GM12864 (cell line): ENCODE data around the gene WDR38.
A peak's percentile ranks its signal among the peaks of the same experiment; 100 is the strongest.

Source experiments
- DNase-seq: peaks from one replicate; pipeline ENCODE4 v3.0.0-alpha.2; 2011; ENCODE audit warnings: low read depth
- H3K4me3 ChIP-seq: 2 replicates; pipeline ENCODE4 v1.5.1; 2011; ENCODE audit warnings: mild to moderate bottlenecking, low read depth, low read length, control low read depth
- TF ChIP-seq, protein P1 (sequence below): IDR thresholded peaks from 2 replicates; pipeline ENCODE4 v1.5.1; 2011; ENCODE audit warnings: low read depth, mild to moderate bottlenecking, moderate library complexity, low read length, control low read depth, inconsistent platforms; ENCODE audit errors: missing control alignments

WDR38 gene

DNA sequence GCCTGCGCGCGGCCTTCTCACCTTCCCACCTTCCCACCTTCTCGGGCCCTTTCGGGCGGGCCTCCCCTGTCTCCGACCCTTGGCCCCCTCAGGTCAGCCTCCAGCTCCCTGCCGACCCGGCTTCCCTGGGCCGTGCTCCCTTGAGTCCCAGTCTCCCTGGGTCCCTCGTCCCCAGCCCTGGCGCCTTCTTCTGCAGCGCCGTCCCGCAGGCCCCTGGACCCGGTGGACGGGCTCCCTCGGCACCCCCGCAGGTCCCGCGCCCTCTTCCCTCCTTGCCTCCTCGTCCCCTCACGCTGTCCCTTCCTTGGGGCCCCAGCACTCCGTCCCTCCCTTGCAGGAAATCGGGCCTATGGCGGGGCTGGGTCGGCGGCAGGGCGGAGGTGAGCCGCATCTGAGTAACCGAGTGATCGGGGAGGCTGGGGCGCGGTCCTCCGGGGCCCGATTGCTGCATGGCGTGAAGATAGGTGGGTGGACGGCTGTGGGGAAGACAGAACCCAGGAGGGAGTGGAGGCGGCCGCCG lies 16.3 kb downstream of the WDR38 start:
- TF ChIP-seq, protein P1, sequence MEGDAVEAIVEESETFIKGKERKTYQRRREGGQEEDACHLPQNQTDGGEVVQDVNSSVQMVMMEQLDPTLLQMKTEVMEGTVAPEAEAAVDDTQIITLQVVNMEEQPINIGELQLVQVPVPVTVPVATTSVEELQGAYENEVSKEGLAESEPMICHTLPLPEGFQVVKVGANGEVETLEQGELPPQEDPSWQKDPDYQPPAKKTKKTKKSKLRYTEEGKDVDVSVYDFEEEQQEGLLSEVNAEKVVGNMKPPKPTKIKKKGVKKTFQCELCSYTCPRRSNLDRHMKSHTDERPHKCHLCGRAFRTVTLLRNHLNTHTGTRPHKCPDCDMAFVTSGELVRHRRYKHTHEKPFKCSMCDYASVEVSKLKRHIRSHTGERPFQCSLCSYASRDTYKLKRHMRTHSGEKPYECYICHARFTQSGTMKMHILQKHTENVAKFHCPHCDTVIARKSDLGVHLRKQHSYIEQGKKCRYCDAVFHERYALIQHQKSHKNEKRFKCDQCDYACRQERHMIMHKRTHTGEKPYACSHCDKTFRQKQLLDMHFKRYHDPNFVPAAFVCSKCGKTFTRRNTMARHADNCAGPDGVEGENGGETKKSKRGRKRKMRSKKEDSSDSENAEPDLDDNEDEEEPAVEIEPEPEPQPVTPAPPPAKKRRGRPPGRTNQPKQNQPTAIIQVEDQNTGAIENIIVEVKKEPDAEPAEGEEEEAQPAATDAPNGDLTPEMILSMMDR, result no peak
- no peak for DNase-seq
- H3K4me3 ChIP-seq, result peak overlapping the region; percentile 99

DNA sequence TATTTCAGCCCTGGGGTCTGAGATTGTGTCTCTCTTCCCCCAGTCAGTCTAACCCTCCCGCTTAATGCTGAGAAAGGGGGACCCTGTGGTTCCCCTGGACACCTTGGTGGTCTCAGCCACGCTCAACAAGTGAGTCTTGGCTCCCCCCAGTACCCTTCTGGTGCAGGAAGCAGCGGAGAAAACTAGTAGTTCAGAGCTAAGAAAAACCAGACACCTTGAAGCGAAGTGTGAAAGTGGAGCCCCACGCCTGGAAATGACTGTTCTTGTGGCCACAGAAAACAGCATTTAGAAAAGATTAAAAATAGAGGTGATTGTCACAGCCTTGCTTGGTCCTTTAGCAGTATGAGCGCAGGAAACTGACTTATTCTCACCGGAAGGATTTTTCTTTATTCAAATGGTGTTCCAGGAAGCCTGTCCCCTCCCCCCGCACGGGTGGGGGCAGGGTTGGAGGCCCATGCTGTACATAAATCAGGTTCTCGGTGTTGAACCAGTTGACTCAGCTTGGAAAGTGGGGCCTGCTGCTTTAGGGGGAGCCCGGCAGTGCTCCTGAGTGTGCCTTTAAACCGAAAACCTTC lies 16.8 kb downstream of the WDR38 start:
- peak overlapping the region; percentile 99 for H3K4me3 ChIP-seq
- peak; percentile 80 for DNase-seq
- TF ChIP-seq, protein P1, result no peak

DNA sequence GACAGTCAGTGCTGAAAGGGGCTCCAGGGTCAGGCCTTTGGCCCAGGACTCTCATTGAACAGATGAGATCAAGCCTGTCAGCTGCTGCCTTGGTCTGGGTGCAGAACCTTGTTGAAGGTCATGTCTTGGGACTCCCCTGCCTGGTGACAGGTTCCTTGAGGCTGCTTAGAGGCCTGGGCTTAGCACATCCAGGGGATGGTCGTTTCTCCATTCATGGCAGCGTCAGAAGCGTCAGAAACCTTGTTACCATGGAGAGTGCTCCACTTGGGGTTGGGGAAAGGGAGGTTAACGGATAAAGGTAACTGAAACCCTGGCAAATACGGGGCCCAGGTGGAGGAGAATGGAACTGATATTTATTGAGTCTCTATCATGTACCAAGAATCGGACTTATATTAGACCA lies 17.5 kb downstream of the WDR38 start:
- peak overlapping the region; percentile 99 for H3K4me3 ChIP-seq
- no peak for DNase-seq
- TF ChIP-seq, protein P1, result no peak

DNA sequence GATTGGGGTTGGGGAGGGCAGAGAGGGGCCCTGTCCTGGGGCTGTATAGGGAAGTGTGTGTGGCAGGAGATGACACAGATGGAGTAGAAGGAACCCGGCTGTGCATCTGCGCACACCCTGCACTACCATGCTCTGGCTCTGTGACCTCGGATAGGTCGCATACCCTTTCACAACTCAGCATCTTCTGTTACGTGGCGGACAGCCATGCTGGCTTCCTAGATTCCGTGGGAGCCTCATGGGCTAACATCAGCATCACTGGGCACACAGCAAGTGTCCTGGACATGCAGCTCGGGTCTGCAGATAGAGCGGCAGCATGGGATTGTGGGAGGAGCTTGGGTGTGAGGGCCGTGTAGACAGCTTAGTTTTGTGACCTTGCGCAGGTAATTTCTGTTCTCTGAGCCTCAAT lies 17.9 kb downstream of the WDR38 start:
- TF ChIP-seq, protein P1, result no peak
- no peak for DNase-seq

DNA sequence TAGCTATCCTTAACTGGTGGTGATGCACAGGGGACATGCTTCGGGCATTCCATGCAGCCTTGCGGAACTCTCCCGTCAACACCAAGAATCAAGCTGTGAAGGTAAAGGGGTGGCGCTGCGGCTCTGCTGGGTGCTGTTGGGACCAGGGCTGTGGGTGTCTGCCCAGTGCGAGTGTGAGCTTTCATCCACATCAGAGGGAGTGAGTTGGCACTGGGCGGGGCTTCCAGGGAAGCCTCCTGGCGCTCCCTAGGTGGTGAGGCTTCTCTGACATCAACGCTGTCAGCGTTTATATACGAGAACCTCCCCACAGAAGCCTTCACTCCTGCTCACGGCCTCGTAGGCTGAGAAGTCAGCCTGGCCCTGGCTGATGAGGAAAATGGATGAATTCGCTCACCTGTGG lies 20.4 kb downstream of the WDR38 start:
- TF ChIP-seq, protein P1, result no peak
- no peak overlapping the region; the same call in 1 of the 2 replicates for H3K4me3 ChIP-seq

More for the DNA sequence above, 17.9 kb downstream of the WDR38 start:
- peak overlapping the region; percentile 99 for H3K4me3 ChIP-seq

DNA sequence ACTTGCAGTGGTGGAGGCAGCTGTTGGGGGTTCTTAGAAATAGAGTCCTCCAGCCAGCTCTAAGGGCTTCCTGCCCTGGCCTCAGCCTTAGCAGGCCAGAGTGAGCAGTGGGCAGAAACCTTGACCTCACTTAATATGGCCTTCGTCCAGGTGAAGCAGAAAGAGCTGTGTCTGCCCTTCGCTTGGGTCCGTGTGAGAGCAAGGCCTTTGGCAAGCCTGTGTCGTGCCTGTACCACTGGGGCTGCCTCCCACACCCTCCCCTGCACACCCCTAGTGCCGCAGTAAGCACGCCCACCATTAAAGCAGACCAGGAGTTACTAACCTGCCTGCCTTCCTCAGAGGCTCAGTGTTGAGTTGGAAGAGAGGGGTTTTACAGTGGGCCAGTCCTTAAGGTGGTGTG lies 22.2 kb downstream of the WDR38 start:
- TF ChIP-seq, protein P1, result no peak
- no peak overlapping the region for H3K4me3 ChIP-seq
- DNase-seq, result no peak

More for the DNA sequence above, 20.4 kb downstream of the WDR38 start:
- no peak for DNase-seq

DNA sequence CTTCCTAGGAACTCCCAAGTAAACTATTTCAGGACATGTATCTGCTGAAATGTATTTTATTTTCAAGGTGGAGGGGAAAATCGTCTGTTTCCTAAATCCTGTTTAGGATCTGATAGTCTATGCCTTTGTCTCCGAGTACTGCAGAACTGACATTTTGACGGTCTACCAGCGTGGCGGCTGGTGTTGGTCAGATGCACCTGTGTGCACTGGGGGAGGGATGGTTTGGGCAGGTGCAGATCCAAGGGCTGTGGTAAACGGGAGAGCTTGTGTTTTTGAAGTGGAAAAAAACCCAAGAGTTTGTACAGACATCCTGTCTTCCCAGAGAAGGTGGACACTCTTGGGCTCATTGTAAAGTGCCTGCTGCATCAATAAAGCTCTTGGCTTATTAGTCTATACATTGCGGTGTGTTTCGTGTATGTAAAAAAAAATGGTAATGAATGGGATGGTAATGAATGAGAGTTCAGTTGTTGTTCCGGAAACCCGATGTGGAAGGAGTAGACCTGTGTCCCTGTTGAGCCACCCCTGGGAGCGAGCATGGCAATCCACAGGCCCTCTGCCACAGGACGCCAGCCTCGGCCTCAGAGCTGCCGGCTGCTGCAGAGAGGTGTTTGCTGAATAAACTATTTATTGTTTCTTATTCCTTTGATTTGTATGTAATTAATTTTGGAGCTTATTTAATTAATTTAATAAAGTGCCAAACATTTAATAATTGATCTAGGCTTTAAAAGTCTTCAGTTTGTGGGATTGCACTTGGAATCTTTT lies 23.9 kb downstream of the WDR38 start:
- TF ChIP-seq, protein P1, result no peak
- no peak overlapping the region for H3K4me3 ChIP-seq
- DNase-seq, result no peak
